Measurements from ENCODE around the gene RPL19. TPM values are rescaled to one million over a fixed set of nuclear protein-coding genes. Genes with fewer than 3 reads are reported as not detected.
A peak's percentile ranks its signal among the peaks of the same experiment; 100 is the strongest.

Gene RPL19
- total RNA-seq, 2 donors from 2014 or later = 1,315 to 2,278 TPM

- ATAC-seq (ENCODE audit: insufficient number of reproducible peaks, low FRiP score, low read depth) (no peak), DNase-seq (ENCODE audit: low spot score) (no peak)
- H3K36me3 ChIP-seq = no peaks in the 10 kb centered on the region
- H3K9me3 ChIP-seq = no peaks in the 10 kb centered on the region
- no peaks in the 10 kb centered on the region for H3K27me3 ChIP-seq (replicated peaks; ENCODE audit: insufficient read depth)
- peak overlapping the region; percentile 79 to 81 for H3K27ac ChIP-seq
- peak overlapping the region; percentile 78 for H3K4me3 ChIP-seq
- TF ChIP-seq CTCF (IDR thresholded peaks at IDR 0.05) = no peak
- peaks cover 21 to 62% of the 10 kb centered on the region in 2 donors for H3K4me1 ChIP-seq (ENCODE audit: control insufficient read depth in 1 of 2, low read depth in 2 of 2)
Observed at GRCh38 chr17:39223907-39224777, 24.1 kb downstream of the RPL19 start.

- H3K36me3 ChIP-seq = no peaks in the 10 kb centered on the region
- DNase-seq (ENCODE audit: low spot score) (no peak), ATAC-seq (ENCODE audit: insufficient number of reproducible peaks, low FRiP score, low read depth) (no peak)
- H3K4me3 ChIP-seq = peak overlapping the region; percentile 78
- H3K27ac ChIP-seq = peak overlapping the region; percentile 79 to 81
- H3K27me3 ChIP-seq (replicated peaks; ENCODE audit: insufficient read depth) = no peaks in the 10 kb centered on the region
- H3K9me3 ChIP-seq = no peaks in the 10 kb centered on the region
- TF ChIP-seq CTCF (IDR thresholded peaks at IDR 0.05) = no peak
- peaks cover 21 to 55% of the 10 kb centered on the region in 2 donors for H3K4me1 ChIP-seq (ENCODE audit: control insufficient read depth in 1 of 2, low read depth in 2 of 2)
Observed at GRCh38 chr17:39224778-39225307, 24.8 kb downstream of the RPL19 start.

GRCh38 chr17:39225308-39225958 is 25.4 kb downstream of the RPL19 start, which contains the start of gene STAC2:
Gene STAC2 (minus strand): TSS chr17:39225945. CDS start chr17:39225502, 443 bp downstream.
- DNase-seq (ENCODE audit: low spot score) (no peak), ATAC-seq (ENCODE audit: insufficient number of reproducible peaks, low FRiP score, low read depth) (no peak)
- peaks cover 21 to 49% of the 10 kb centered on the region in 2 donors for H3K4me1 ChIP-seq (ENCODE audit: control insufficient read depth in 1 of 2, low read depth in 2 of 2)
- no peaks in the 10 kb centered on the region for H3K27me3 ChIP-seq (replicated peaks; ENCODE audit: insufficient read depth)
- no peak for TF ChIP-seq CTCF (IDR thresholded peaks at IDR 0.05)
- H3K9me3 ChIP-seq = no peaks in the 10 kb centered on the region
- peak within 1 kb of the TSS; percentile 79 to 81 for H3K27ac ChIP-seq
- H3K4me3 ChIP-seq = peak within 1 kb of the TSS; percentile 78
- H3K36me3 ChIP-seq = no peaks in the 10 kb centered on the region

- Histone ChIP-seq H3K27ac (peak overlapping the region in 1 of 2 donors; percentile 26), H3K9me3 (no peaks in the 10 kb centered on the region), H3K36me3 (no peaks in the 10 kb centered on the region), H3K4me1 (ENCODE audit: control insufficient read depth in 1 of 2, low read depth in 2 of 2) (peaks cover 23 to 50% of the 10 kb centered on the region in 2 donors), H3K4me3 (peak overlapping the region; percentile 78), H3K27me3 (replicated peaks; ENCODE audit: insufficient read depth) (no peaks in the 10 kb centered on the region)
- no peak for TF ChIP-seq CTCF (IDR thresholded peaks at IDR 0.05)
- DNase-seq (ENCODE audit: low spot score) (peak; percentile 72), ATAC-seq (ENCODE audit: insufficient number of reproducible peaks, low FRiP score, low read depth) (peak; percentile 48)
Observed at GRCh38 chr17:39225959-39226683, 26.0 kb downstream of the RPL19 start.

All from thoracic aorta (tissue), 2 donors.